A673 (cell line): ENCODE measurements around the gene TIGD7. TPM values are rescaled to one million over a fixed set of nuclear protein-coding genes. Genes with fewer than 3 reads are reported as not detected.

Experiments used
- BruUV-seq: library from RNA; stranded (reverse); fragments of 400-500 nt; replicated peaks from 2 replicates; lab custom pipeline; 2021; lab: Mats Ljungman, UMichigan
- CTCF ChIA-PET: fragments of 300-600 bp; sonication (Branson Sonifier 250); formaldehyde crosslinking; loops from one replicate; lab custom pipeline; 2022; ENCODE audit warnings: antibody characterized with exemption; lab: Charles Lee
- POLR2A ChIA-PET: fragments of 300-600 bp; sonication (Branson Sonifier 250); formaldehyde crosslinking; loops from one replicate; lab custom pipeline; 2022; ENCODE audit warnings: antibody characterized with exemption; ENCODE audit not compliant: low non-redundant PET; lab: Charles Lee
- DNase-seq: peaks from one replicate; pipeline ENCODE4 v3.0.0-alpha.2; 2015; ENCODE audit warnings: low spot score
- H3K27ac ChIP-seq: fragments of 200-600 bp; sonication (generic); 2 replicates; pipeline ENCODE4 v1.5.1; 2016; ENCODE audit warnings: mixed run types, low read depth, mild to moderate bottlenecking, mixed read lengths, antibody characterized with exemption, low read length; ENCODE audit not compliant: poor library complexity, severe bottlenecking
- H3K27me3 ChIP-seq: fragments of 200-600 bp; sonication (generic); replicated peaks from 2 replicates; pipeline ENCODE4 v1.6.1; 2017; ENCODE audit warnings: mixed run types, low read depth, mild to moderate bottlenecking, mixed read lengths, antibody characterized with exemption, low read length; ENCODE audit not compliant: insufficient read depth, poor library complexity
- H3K36me3 ChIP-seq: fragments of 200-600 bp; sonication (generic); 2 replicates; pipeline ENCODE4 v1.6.1; 2016; ENCODE audit warnings: mixed run types, mild to moderate bottlenecking, mixed read lengths, antibody characterized with exemption, low read length; ENCODE audit not compliant: insufficient read depth, poor library complexity, severe bottlenecking
- H3K4me1 ChIP-seq: fragments of 200-600 bp; sonication (generic); 2 replicates; pipeline ENCODE4 v1.6.1; 2017; ENCODE audit warnings: mixed run types, mild to moderate bottlenecking, mixed read lengths, antibody characterized with exemption, low read length; ENCODE audit not compliant: insufficient read depth, poor library complexity, severe bottlenecking
- H3K4me3 ChIP-seq: fragments of 200-600 bp; sonication (generic); 2 replicates; pipeline ENCODE4 v1.5.1; 2016; ENCODE audit warnings: low read depth, mixed run types, mild to moderate bottlenecking, mixed read lengths, low read length; ENCODE audit not compliant: poor library complexity, severe bottlenecking
- H3K9me3 ChIP-seq: fragments of 200-600 bp; sonication (generic); 2 replicates; pipeline ENCODE4 v1.6.1; 2016; ENCODE audit warnings: mixed run types, low read depth, mild to moderate bottlenecking, mixed read lengths, antibody characterized with exemption, low read length; ENCODE audit not compliant: poor library complexity, severe bottlenecking
- CTCF ChIP-seq: fragments of 300-800, 200-600 bp; sonication (generic); conservative IDR thresholded peaks from 2 replicates; pipeline ENCODE4 v1.5.1; 2017; ENCODE audit warnings: low read depth, mild to moderate bottlenecking, antibody characterized with exemption, low read length, moderate library complexity, mixed read lengths
- EZH2 ChIP-seq: fragments of 200-600 bp; sonication (generic); IDR thresholded peaks from 2 replicates; pipeline ENCODE4 v1.6.1; 2017; ENCODE audit warnings: borderline replicate concordance, low read depth, mild to moderate bottlenecking, mixed read lengths, antibody characterized with exemption, low read length; ENCODE audit not compliant: poor library complexity, severe bottlenecking
- intact Hi-C: fragments of 100-400 bp; cut with micrococcal nuclease; formaldehyde crosslinking; loops from one replicate; pipeline ENCODE4 v1.10.0; 2022; ENCODE audit not compliant: unreplicated experiment
- total RNA-seq: library from RNA; stranded (reverse); gene quantifications from 2 replicates; pipeline ENCODE4 v1.2.3, GENCODE V29; 2021

Gene TIGD7
- total RNA-seq, 1 experiment from 2014 or later = 7.9 TPM

GRCh38 chr16:3348547-3349167 lies 43.4 kb upstream of the TIGD7 start:
- Histone ChIP-seq H3K4me1 (no peaks in the 10 kb centered on the region), H3K36me3 (no peaks in the 10 kb centered on the region), H3K9me3 (no peaks in the 10 kb centered on the region), H3K27me3 (no peaks in the 10 kb centered on the region), H3K27ac (no peak overlapping the region), H3K4me3 (no peak overlapping the region)
- no peak for TF ChIP-seq CTCF
- no peak for TF ChIP-seq EZH2
- intact Hi-C loops = no loop called here
- ChIA-PET CTCF (no interaction called here), POLR2A (no interaction called here)
- DNase-seq = no peak
- BruUV-seq = no TSS peak

- Histone ChIP-seq H3K9me3 (no peaks in the 10 kb centered on the region), H3K27me3 (no peaks in the 10 kb centered on the region), H3K36me3 (no peaks in the 10 kb centered on the region), H3K4me3 (no peak overlapping the region), H3K27ac (no peak overlapping the region), H3K4me1 (no peaks in the 10 kb centered on the region)
- ChIA-PET POLR2A (no interaction called here), CTCF (no interaction called here)
- intact Hi-C loops = no loop called here
- BruUV-seq = no TSS peak
- DNase-seq = no peak
- TF ChIP-seq EZH2 (no peak), CTCF (no peak)
Measured at GRCh38 chr16:3347586-3347985, 42.4 kb upstream of the TIGD7 start.

- CTCF ChIA-PET = no interaction called here
- no peaks in the 10 kb centered on the region for H3K27me3 ChIP-seq
- H3K4me3 ChIP-seq = no peak overlapping the region
- TF ChIP-seq EZH2 = no peak
- no peak for TF ChIP-seq CTCF
- no peak for DNase-seq
- H3K27ac ChIP-seq = no peak overlapping the region
- no TSS peak for BruUV-seq
- POLR2A ChIA-PET = no interaction called here
- no peaks in the 10 kb centered on the region for H3K9me3 ChIP-seq
- no peaks in the 10 kb centered on the region for H3K4me1 ChIP-seq
- intact Hi-C loops = no loop called here
- no peaks in the 10 kb centered on the region for H3K36me3 ChIP-seq
Measured at GRCh38 chr16:3346041-3346440, 40.8 kb upstream of the TIGD7 start.
